ENCODE measurements around the gene TMTC1.

GRCh38 chr12:29700761-29701481 is 82.8 kb downstream of the TMTC1 start:
- TF ChIP-seq, protein P1, sequence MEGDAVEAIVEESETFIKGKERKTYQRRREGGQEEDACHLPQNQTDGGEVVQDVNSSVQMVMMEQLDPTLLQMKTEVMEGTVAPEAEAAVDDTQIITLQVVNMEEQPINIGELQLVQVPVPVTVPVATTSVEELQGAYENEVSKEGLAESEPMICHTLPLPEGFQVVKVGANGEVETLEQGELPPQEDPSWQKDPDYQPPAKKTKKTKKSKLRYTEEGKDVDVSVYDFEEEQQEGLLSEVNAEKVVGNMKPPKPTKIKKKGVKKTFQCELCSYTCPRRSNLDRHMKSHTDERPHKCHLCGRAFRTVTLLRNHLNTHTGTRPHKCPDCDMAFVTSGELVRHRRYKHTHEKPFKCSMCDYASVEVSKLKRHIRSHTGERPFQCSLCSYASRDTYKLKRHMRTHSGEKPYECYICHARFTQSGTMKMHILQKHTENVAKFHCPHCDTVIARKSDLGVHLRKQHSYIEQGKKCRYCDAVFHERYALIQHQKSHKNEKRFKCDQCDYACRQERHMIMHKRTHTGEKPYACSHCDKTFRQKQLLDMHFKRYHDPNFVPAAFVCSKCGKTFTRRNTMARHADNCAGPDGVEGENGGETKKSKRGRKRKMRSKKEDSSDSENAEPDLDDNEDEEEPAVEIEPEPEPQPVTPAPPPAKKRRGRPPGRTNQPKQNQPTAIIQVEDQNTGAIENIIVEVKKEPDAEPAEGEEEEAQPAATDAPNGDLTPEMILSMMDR (IDR thresholded peaks at IDR 0.05; ENCODE audit: low read depth, low read length): no peak
- TF ChIP-seq EZH2phosphoT487 (IDR thresholded peaks at IDR 0.05; ENCODE audit: low read depth): no peak

Data from OCI-LY3 (cell line).